ENCODE data around the gene MOBP.

The MOBP gene

DNA sequence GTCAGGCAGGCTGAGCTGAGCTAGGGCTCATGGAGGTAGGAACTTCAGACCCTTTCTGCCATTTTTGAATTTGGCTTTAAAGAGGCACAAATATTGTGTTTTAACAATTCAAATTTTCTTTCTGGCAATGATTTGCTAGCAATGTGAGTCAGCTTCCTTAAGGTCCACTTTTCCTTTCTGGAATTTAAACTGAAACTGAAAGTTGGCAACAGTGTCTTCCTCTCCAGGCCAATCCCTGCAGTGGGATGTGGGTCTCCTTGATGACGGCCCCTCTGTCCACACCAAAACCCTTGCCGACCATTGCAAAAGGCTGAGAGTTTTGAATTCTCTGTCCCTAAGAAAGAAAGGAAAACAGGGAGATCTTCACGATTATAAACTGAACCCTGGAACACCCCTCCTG, 33.8 kb upstream of the MOBP start:
- H3K27ac ChIP-seq (ENCODE audit: low read depth, low read length) = peak overlapping the region; percentile 40
- peak overlapping the region; percentile 72 for H2AFZ ChIP-seq (ENCODE audit: low read length, unreplicated experiment)
- H3K4me3 ChIP-seq (ENCODE audit: low read depth, low read length) = peak overlapping the region; percentile 59; the same call in 1 of the 2 replicates
- H3K27me3 ChIP-seq (ENCODE audit: insufficient read depth, low read length) = no peaks in the 10 kb centered on the region
- H3K79me2 ChIP-seq (ENCODE audit: control insufficient read depth, insufficient read depth, low read length, unreplicated experiment) = no peaks in the 10 kb centered on the region
- H3K36me3 ChIP-seq (ENCODE audit: insufficient read depth, low read length) = no peaks in the 10 kb centered on the region
- peaks cover 23% of the 10 kb centered on the region for H3K4me1 ChIP-seq (ENCODE audit: control insufficient read depth, insufficient read depth, low read length, unreplicated experiment)

DNA sequence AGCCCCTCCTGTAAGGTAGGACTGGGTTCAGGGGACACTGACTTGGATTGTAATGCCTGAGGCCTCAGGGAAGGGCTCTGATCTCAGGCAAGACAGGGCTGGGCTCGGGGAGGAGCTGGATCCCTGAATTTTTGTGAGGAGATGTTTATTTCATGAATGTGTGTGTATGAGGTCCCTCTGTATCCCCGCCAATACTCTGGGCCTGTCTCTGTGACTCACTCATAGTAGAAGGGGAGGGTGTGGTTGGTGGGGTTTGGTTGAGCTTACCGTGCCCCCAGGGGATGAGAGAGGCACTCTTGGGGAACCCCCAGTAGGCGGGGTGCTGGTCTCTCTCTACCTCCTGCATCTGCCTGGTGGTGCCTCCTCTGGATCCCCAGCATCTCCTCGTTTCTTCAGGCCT, 32.9 kb upstream of the MOBP start:
- Histone ChIP-seq H3K4me1 (ENCODE audit: control insufficient read depth, insufficient read depth, low read length, unreplicated experiment) (peaks cover 23% of the 10 kb centered on the region), H3K27me3 (ENCODE audit: insufficient read depth, low read length) (no peaks in the 10 kb centered on the region), H3K79me2 (ENCODE audit: control insufficient read depth, insufficient read depth, low read length, unreplicated experiment) (no peaks in the 10 kb centered on the region), H3K36me3 (ENCODE audit: insufficient read depth, low read length) (no peaks in the 10 kb centered on the region), H3K4me3 (ENCODE audit: low read depth, low read length) (no peak overlapping the region; the same call in 1 of the 2 replicates), H2AFZ (ENCODE audit: low read length, unreplicated experiment) (peak overlapping the region; percentile 72), H3K27ac (ENCODE audit: low read depth, low read length) (peak overlapping the region; percentile 40; the same call in 1 of the 2 replicates)

DNA sequence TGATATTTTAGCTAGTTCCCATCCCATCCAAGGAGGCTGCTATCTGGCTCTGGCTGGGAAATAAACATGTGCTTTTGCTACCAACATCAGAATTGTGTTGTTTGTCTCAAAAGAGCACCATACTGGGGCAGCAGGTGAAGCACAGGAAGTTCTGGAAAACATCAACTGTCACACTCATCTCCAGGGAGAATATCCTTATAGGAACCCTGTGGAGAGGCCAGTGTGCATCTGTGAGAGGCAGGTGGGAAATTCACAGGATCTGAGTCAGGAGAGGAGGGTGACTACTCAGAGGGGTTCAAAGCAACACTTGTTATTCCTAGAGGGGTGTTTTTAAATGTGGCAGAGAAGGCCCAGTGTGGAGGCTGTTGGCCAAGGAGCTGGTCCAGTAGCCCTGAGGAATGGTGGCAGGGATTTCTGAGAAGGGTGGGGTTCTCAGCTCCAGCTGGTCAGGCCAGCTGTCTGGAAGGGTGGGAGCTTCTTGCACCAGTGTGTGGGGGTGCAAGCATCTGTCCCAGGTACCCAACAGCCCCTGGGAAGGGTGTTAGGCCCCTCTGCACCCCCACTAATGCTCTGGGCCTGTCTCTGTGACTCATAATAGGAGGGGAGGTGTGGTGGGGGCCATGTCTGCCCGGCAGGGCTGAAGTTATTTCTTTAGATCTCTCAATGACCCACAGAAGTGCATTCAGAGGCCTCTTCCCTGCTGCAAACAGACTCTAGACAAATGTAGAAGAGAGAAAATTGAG, 32.3 kb upstream of the MOBP start:
- Histone ChIP-seq H3K4me1 (ENCODE audit: control insufficient read depth, insufficient read depth, low read length, unreplicated experiment) (peaks cover 23% of the 10 kb centered on the region), H3K27me3 (ENCODE audit: insufficient read depth, low read length) (no peaks in the 10 kb centered on the region), H3K27ac (ENCODE audit: low read depth, low read length) (no peak overlapping the region), H3K4me3 (ENCODE audit: low read depth, low read length) (no peak overlapping the region), H3K79me2 (ENCODE audit: control insufficient read depth, insufficient read depth, low read length, unreplicated experiment) (no peaks in the 10 kb centered on the region), H2AFZ (ENCODE audit: low read length, unreplicated experiment) (peak overlapping the region; percentile 72), H3K36me3 (ENCODE audit: insufficient read depth, low read length) (no peaks in the 10 kb centered on the region)

DNA sequence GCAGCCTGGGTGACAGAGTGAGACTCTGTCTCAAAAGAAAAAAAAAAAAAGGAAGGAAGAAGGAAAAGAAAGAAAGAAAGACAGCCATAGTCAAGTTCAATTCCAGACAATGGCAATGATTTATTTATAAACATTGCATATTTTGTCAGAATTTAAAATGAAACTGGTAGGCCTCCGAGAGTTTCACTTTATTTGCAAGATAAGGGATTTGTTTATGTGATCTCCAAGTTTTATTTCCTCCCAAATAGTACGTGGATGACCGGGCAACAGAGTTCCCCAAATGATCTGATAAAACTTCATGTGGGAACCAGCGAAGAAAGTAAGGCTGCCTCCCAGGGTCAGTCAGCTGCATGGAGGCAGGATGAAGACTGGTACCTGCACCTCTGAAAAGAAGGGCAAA, 28.6 kb upstream of the MOBP start:
- Histone ChIP-seq H3K27ac (ENCODE audit: low read depth, low read length) (no peak overlapping the region), H3K27me3 (ENCODE audit: insufficient read depth, low read length) (no peaks in the 10 kb centered on the region), H3K79me2 (ENCODE audit: control insufficient read depth, insufficient read depth, low read length, unreplicated experiment) (no peaks in the 10 kb centered on the region), H3K4me1 (ENCODE audit: control insufficient read depth, insufficient read depth, low read length, unreplicated experiment) (peaks cover 15% of the 10 kb centered on the region), H2AFZ (ENCODE audit: low read length, unreplicated experiment) (no peak overlapping the region), H3K36me3 (ENCODE audit: insufficient read depth, low read length) (no peaks in the 10 kb centered on the region), H3K4me3 (ENCODE audit: low read depth, low read length) (no peak overlapping the region)

DNA sequence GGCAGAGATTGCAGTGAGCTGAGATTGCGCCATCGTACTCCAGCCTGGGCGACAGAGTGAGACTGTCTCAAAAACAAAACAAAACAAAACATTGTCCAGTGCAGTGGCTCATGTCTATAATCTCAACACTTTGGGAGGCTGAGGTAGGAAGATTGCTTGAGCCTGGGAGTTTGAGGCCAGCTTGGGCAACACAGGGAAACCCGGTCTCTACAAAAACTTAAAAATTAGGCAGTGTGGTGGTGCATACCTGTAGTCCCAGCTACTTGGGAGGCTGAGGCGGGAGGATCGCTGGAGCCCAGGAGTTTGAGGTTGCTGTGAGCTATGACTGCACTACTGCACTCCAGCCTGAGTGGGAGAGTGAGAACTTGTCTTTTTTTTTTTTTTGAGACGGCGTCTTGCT, 27.2 kb upstream of the MOBP start:
- no peak overlapping the region for H3K27ac ChIP-seq (ENCODE audit: low read depth, low read length)
- no peak overlapping the region for H3K4me3 ChIP-seq (ENCODE audit: low read depth, low read length)
- no peaks in the 10 kb centered on the region for H3K27me3 ChIP-seq (ENCODE audit: insufficient read depth, low read length)
- no peaks in the 10 kb centered on the region for H3K36me3 ChIP-seq (ENCODE audit: insufficient read depth, low read length)
- H3K4me1 ChIP-seq (ENCODE audit: control insufficient read depth, insufficient read depth, low read length, unreplicated experiment) = peaks cover under 1% of the 10 kb centered on the region
- H3K79me2 ChIP-seq (ENCODE audit: control insufficient read depth, insufficient read depth, low read length, unreplicated experiment) = no peaks in the 10 kb centered on the region
- H2AFZ ChIP-seq (ENCODE audit: low read length, unreplicated experiment) = no peak overlapping the region

DNA sequence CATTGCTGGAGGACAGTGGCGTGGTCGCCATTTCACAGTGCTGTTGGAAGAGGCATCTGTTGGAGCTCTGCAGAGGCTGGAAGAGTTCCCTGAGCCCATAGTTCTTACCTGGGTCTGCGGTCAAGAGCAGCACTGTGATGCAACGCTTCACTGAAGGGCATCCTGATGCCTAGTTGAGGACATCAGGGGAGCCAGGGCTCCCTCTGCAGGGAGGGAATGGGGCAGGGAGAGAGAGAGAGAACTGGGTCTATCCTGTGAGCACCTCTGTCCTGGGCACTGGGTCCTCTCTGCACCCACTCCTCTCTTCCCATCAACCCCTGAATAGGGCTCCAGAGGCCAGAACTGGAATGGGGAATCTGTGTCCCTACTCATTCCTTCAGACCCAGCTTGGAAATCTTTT, 23.9 kb upstream of the MOBP start:
- Histone ChIP-seq H3K4me3 (ENCODE audit: low read depth, low read length) (no peak overlapping the region), H3K27me3 (ENCODE audit: insufficient read depth, low read length) (no peaks in the 10 kb centered on the region), H3K79me2 (ENCODE audit: control insufficient read depth, insufficient read depth, low read length, unreplicated experiment) (no peaks in the 10 kb centered on the region), H3K36me3 (ENCODE audit: insufficient read depth, low read length) (no peaks in the 10 kb centered on the region), H2AFZ (ENCODE audit: low read length, unreplicated experiment) (no peak overlapping the region), H3K4me1 (ENCODE audit: control insufficient read depth, insufficient read depth, low read length, unreplicated experiment) (no peaks in the 10 kb centered on the region), H3K27ac (ENCODE audit: low read depth, low read length) (no peak overlapping the region)

DNA sequence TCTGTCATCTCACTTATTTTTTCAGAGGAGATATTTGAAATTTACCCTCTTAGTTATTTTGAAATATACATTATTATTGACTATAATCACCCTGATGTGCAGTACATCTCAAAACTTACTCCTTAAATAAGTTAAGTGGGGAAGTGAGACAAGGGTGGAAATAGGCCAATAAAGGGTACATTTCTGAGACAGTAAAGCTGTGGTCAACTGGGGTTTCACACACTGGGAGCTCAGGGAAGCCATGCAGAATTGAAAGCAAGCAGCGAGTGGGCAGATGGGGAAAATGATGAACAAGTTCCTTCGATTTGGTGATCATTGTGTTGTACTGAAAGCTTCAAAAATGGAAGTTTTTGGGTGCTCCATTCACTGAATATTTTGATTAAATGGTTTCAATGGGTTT, 21.6 kb upstream of the MOBP start:
- Histone ChIP-seq H3K27ac (ENCODE audit: low read depth, low read length) (no peak overlapping the region), H3K79me2 (ENCODE audit: control insufficient read depth, insufficient read depth, low read length, unreplicated experiment) (no peaks in the 10 kb centered on the region), H2AFZ (ENCODE audit: low read length, unreplicated experiment) (no peak overlapping the region), H3K27me3 (ENCODE audit: insufficient read depth, low read length) (peaks cover 2% of the 10 kb centered on the region; the same call in 1 of the 2 replicates), H3K36me3 (ENCODE audit: insufficient read depth, low read length) (no peaks in the 10 kb centered on the region), H3K4me1 (ENCODE audit: control insufficient read depth, insufficient read depth, low read length, unreplicated experiment) (no peaks in the 10 kb centered on the region), H3K4me3 (ENCODE audit: low read depth, low read length) (no peak overlapping the region)

DNA sequence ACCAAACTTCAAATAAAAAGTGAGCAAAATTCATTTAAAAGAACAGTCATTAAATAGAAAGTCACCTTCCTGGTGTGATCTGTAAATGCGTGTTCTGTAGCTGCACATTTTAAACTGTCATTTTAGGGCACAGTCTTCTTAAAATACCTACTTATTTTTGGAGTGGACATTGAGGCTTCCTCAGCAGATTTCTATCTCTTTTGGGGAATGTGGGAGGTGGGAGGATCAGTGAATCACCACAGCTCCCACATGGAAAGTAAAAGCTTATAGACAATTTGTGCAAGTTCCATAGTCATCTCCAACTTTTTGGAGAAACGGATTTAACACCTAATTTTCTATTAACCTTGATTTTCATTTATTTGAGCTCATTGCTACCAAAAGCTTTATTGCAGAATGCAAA, 21.0 kb upstream of the MOBP start:
- Histone ChIP-seq H3K27ac (ENCODE audit: low read depth, low read length) (no peak overlapping the region), H3K36me3 (ENCODE audit: insufficient read depth, low read length) (no peaks in the 10 kb centered on the region), H3K4me3 (ENCODE audit: low read depth, low read length) (no peak overlapping the region), H3K27me3 (ENCODE audit: insufficient read depth, low read length) (peaks cover 4% of the 10 kb centered on the region; the same call in 1 of the 2 replicates), H3K4me1 (ENCODE audit: control insufficient read depth, insufficient read depth, low read length, unreplicated experiment) (no peaks in the 10 kb centered on the region), H3K79me2 (ENCODE audit: control insufficient read depth, insufficient read depth, low read length, unreplicated experiment) (no peaks in the 10 kb centered on the region), H2AFZ (ENCODE audit: low read length, unreplicated experiment) (no peak overlapping the region)

DNA sequence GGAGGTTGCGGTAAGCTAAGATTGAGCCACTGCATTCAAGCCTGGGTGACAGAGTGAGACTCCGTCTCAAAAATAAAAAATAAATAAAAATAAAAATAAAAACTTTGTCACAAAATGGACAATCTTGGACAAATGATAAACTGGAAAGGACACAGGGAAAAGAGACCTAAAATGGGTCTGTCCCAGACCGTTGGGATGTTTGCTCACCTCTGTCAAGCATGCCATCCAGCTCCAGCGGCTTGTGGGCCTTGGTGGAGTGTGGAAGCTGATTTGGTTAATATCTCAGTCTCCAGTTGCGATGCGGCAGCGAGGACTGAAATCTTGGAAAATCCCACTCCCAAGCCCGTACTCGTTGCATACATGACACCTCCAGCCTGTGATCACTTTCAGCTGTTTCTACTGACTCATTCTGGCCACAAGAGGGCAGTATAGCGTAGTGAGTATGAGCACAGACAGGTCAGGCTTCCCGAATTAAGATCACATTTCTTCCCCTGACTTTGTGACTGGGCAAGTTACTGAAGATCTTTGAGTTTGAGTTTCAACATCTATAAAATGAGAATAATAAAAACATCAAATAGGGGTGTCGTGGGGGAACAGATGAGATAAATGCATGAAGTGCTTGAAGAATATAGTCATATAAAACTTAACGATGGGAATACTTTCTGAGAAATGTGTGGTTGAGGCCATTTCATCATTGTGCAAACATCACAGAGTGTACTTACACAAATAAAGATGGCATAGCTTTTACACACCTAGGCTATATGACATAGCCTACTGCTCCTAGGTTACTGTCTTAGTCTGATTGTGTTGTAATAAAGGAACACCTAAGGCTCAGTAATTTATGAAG, 19.6 kb upstream of the MOBP start:
- H3K27me3 ChIP-seq (ENCODE audit: insufficient read depth, low read length) = peaks cover 5% of the 10 kb centered on the region
- H3K79me2 ChIP-seq (ENCODE audit: control insufficient read depth, insufficient read depth, low read length, unreplicated experiment) = no peaks in the 10 kb centered on the region
- no peaks in the 10 kb centered on the region for H3K4me1 ChIP-seq (ENCODE audit: control insufficient read depth, insufficient read depth, low read length, unreplicated experiment)
- no peak overlapping the region for H3K27ac ChIP-seq (ENCODE audit: low read depth, low read length)
- no peaks in the 10 kb centered on the region for H3K36me3 ChIP-seq (ENCODE audit: insufficient read depth, low read length)
- H3K4me3 ChIP-seq (ENCODE audit: low read depth, low read length) = no peak overlapping the region
- no peak overlapping the region for H2AFZ ChIP-seq (ENCODE audit: low read length, unreplicated experiment)

DNA sequence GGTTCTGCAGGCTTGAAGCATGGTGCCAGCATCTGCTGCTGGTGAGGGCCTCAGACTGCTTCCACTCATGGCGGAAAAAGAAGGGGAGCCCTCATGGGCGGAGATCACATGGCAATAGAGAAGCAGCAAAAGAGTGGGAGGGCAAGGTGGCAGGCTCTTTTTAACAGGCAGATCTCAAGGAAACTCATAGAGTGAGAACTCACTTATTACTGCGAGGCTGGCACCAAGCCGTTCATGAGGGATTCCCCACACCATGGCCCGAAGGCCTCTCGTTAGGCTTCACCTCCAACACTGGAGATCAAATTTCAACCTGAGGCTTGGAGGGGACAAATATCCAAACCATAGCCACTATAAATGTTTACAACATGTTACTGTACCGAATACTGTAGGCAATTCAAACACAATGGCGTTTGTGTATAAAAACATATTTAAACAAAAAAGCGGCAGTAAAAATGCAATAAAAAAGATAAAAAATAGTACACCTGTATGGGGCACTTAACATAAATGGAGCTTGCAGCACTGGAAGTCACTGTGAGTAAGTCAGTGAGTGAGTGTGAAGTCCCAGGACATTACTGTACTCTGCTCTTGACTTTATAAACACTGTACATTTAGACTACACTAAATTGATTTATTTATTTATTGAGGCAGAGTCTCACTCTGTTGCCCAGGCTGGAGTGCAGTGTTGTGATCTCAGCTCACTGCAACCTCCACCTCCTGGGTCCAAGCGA, 18.8 kb upstream of the MOBP start:
- Histone ChIP-seq H3K4me3 (ENCODE audit: low read depth, low read length) (no peak overlapping the region), H2AFZ (ENCODE audit: low read length, unreplicated experiment) (no peak overlapping the region), H3K27me3 (ENCODE audit: insufficient read depth, low read length) (peaks cover 13% of the 10 kb centered on the region), H3K36me3 (ENCODE audit: insufficient read depth, low read length) (no peaks in the 10 kb centered on the region), H3K4me1 (ENCODE audit: control insufficient read depth, insufficient read depth, low read length, unreplicated experiment) (no peaks in the 10 kb centered on the region), H3K79me2 (ENCODE audit: control insufficient read depth, insufficient read depth, low read length, unreplicated experiment) (no peaks in the 10 kb centered on the region), H3K27ac (ENCODE audit: low read depth, low read length) (no peak overlapping the region)
